NCI-H187 (cell line): ENCODE results near the gene SDK1.

Experiments used
- DNase-seq, 2 experiments: peaks; one replicate each; lab custom pipeline; 2025; lab: John Stamatoyannopoulos, UW

Gene SDK1

GRCh38 chr7:4135301-4135700 is 834.2 kb downstream of the SDK1 start:
- no peak for DNase-seq

- no peak for DNase-seq
Measured at GRCh38 chr7:4136036-4136435, 835.0 kb downstream of the SDK1 start.

GRCh38 chr7:4136501-4137110 is 835.6 kb downstream of the SDK1 start:
- DNase-seq = no peak

- DNase-seq = no peak
Measured at GRCh38 chr7:4137552-4137951, 836.5 kb downstream of the SDK1 start.

GRCh38 chr7:4138866-4139265 is 837.8 kb downstream of the SDK1 start:
- no peak for DNase-seq

- no peak for DNase-seq
Measured at GRCh38 chr7:4139656-4140625, 838.9 kb downstream of the SDK1 start.

GRCh38 chr7:4140933-4141332 is 839.9 kb downstream of the SDK1 start:
- DNase-seq = no peak

GRCh38 chr7:4143006-4143405 is 842.0 kb downstream of the SDK1 start:
- DNase-seq = no peak

- no peak for DNase-seq
Measured at GRCh38 chr7:4143511-4144171, 842.6 kb downstream of the SDK1 start.

DNA sequence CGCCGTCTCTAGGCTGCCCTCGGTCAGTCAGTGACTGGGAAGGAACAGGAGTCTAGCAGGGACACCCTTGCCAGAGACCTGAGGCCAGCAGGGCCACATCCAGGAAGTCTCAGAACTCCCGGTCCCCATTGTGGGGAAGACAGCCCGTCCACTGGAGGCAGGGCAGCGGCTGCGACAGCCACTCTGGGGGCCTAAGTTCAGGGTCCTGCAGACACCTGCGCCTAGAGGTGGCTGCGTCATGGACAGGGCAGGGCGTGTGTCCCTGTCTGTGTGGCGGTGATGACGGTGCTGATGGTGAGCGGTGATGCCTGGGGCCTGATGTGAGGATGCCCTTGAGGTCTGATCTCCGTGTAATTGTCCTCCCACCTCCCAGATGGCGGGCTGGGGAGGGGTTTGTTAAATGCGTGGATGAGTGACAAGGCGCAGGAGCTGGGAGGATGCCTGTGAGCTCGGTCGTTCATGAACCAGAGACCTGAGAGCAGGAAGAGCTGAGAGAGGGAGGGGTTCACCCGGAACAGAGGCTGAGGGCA is 843.2 kb downstream of the SDK1 start:
- DNase-seq = no peak

- DNase-seq = no peak
Measured at GRCh38 chr7:4144811-4145510, 843.9 kb downstream of the SDK1 start.

DNA sequence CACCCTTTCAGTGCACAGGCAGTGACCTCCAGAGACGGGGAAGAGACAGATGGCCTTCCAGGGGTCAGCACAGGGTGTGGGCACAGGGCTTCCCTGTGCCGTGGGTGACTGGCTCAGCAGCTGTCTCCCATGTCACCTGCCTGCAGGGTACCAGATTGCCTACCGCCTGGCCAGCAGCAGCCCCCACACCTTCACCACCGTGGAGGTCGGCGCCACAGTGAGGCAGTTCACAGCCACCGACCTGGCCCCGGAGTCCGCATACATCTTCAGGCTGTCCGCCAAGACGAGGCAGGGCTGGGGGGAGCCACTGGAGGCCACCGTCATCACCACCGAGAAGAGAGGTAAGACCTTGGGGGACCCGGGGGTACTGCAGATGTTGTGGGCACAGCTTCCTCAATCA is 844.5 kb downstream of the SDK1 start:
- DNase-seq = no peak

- DNase-seq = peak; percentile 54 to 81
Measured at GRCh38 chr7:4147926-4148620, 847.0 kb downstream of the SDK1 start.

GRCh38 chr7:4149236-4149635 is 848.2 kb downstream of the SDK1 start:
- DNase-seq = no peak

DNA sequence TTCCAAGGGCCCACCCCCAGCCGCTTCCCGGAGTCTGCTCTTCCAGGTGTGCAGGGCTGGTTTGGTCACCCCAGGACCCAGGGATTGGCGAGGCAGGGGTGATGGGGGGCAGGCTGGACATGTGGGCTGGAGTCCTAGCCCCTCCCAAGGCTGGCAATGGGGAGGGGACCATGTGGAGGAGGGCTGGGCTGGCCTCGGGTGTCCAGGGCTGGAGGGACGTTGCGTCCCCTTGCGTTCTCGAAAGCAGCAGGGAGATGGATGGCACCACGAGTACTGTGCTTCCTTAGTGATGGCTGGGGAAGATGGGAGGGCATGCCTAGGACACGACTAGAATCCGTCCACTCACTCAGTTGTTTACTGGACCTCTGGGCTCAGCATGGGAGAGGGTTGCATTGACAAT is 848.6 kb downstream of the SDK1 start:
- no peak for DNase-seq

DNA sequence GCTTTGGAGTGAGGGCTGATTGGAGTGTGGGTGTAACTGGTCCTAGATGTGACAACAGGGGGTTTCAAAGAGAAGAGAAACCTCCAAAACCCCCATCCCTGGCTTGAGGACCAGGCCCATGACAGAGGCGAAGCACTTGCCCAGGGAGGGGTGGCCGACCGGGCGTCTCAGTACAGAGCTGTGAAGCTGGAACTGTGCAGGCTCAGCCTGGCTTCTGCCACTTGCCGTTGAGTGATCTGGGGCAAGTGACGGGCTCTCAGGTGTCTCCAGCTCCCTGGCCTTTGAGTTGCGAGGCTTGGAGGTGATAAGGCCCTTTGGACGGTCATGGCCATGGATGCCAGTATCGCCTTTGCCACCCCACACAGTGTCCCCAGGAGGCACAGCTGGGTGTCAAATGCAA is 849.7 kb downstream of the SDK1 start:
- DNase-seq = no peak

DNA sequence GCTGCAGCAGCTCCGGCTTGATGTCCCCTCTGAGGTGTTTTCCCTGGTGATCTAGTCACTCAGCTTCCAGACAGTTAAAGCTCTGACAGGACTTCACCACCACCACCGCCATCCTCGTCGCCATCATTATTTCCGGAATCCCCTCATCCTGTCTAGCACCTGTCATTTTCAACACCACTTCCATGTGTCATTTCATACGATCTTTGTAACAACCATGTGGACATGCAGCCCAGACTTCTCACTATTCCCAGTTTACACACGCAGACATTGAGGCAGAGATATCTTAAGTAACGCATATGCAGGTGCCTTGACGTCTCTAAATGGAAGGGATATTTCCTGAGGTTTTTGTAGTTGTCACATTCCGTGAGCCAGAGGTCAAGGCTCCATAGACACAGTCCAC is 850.5 kb downstream of the SDK1 start:
- DNase-seq = no peak

- DNase-seq = no peak
Measured at GRCh38 chr7:4151926-4152549, 851.0 kb downstream of the SDK1 start.

DNA sequence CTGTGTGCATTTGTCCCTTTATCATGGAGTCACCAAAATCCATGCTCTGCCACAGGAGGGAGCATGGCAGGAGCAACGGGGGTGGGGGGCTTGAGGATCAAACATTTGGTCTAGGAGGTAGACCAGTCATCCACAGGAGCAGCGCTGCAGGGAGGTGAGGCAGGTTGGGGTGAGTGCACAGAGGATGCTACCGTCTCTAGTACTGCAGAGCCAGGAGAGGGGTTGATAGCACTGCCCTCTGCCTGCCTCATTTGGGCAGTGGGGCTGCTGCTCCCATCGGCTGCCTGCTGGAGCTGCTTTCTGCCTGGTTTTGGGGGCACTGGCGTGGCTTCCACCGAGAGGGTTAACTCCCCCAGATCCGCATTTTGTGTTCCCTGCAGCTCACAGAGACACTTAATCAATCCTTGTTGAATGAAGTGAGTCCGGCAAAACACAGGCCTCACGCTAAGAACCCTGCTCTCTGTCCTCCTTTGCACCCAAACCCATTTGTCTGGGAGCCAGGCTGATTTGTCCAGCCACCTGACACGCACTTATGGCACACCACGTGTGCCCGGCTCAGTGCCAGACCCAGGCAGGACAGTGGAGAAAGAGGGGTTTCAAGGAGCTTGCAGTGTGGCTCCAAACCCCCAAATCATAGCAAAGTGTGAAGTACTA is 854.0 kb downstream of the SDK1 start:
- DNase-seq = no peak

DNA sequence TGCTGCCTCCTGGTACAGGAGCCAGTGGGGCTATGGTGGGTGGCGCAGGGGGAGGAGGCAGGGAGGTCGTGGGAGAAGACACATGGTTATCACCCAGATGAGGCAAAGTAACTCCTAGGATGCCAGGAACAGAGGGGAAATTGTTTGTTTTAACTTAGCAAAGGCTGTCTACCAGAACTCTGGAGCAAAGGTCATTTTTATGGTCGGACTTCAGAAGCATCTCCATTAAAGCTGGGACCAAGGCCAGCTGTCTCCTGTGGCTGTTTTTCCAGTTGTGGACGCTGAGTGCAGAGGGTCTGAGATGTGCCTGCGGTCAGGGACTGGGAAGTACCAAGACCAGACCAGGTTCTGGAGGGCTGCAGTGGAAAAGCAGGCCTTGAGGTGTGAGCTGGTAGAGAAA is 855.1 kb downstream of the SDK1 start:
- no peak for DNase-seq
